Neural crest cell (in vitro differentiated cells): ENCODE data around the gene MRPL47. TPM values are rescaled to one million over a fixed set of nuclear protein-coding genes. Genes with fewer than 3 reads are reported as not detected.

Source experiments
- DNase-seq: peaks from one replicate; pipeline ENCODE4 v3.0.0; 2021; ENCODE audit warnings: low read depth, mixed read lengths, low spot score
- H3K27ac Mint-ChIP-seq: one replicate; pipeline ENCODE4 v1.8.0; 2021; ENCODE audit warnings: mild to moderate bottlenecking, mixed read lengths; ENCODE audit not compliant: unreplicated experiment
- H3K27me3 Mint-ChIP-seq: 2 replicates; pipeline ENCODE4 v1.8.0; 2021; ENCODE audit warnings: low read depth, mild to moderate bottlenecking, mixed read lengths
- H3K36me3 Mint-ChIP-seq: 2 replicates; pipeline ENCODE4 v1.8.0; 2021; ENCODE audit warnings: low read depth, mild to moderate bottlenecking, mixed read lengths
- H3K4me1 Mint-ChIP-seq: 2 replicates; pipeline ENCODE4 v1.8.0; 2021; ENCODE audit warnings: mixed read lengths
- H3K4me3 Mint-ChIP-seq: one replicate; pipeline ENCODE4 v1.8.0; 2021; ENCODE audit warnings: mild to moderate bottlenecking, mixed read lengths
- H3K9me3 Mint-ChIP-seq: 2 replicates; pipeline ENCODE4 v1.8.0; 2021; ENCODE audit warnings: mixed read lengths
- total RNA-seq: library from RNA; stranded (reverse); gene quantifications from 2 replicates; pipeline ENCODE4 v1.2.1, GENCODE V29; 2021
- TF ChIP-seq, protein P1 (sequence below): fragments of 200-600 bp; sonication (generic); conservative IDR thresholded peaks from 2 replicates; pipeline ENCODE4 v1.5.0; 2021; ENCODE audit warnings: antibody characterized with exemption, mild to moderate bottlenecking

Gene MRPL47
- total RNA-seq, 1 donor from 2014 or later: 59.6 TPM

GRCh38 chr3:179580992-179581391, 23.4 kb downstream of the MRPL47 start:
- peaks cover 2% of the 10 kb centered on the region for H3K36me3 Mint-ChIP-seq

GRCh38 chr3:179565496-179565895, 38.9 kb downstream of the MRPL47 start:
- TF ChIP-seq, protein P1, sequence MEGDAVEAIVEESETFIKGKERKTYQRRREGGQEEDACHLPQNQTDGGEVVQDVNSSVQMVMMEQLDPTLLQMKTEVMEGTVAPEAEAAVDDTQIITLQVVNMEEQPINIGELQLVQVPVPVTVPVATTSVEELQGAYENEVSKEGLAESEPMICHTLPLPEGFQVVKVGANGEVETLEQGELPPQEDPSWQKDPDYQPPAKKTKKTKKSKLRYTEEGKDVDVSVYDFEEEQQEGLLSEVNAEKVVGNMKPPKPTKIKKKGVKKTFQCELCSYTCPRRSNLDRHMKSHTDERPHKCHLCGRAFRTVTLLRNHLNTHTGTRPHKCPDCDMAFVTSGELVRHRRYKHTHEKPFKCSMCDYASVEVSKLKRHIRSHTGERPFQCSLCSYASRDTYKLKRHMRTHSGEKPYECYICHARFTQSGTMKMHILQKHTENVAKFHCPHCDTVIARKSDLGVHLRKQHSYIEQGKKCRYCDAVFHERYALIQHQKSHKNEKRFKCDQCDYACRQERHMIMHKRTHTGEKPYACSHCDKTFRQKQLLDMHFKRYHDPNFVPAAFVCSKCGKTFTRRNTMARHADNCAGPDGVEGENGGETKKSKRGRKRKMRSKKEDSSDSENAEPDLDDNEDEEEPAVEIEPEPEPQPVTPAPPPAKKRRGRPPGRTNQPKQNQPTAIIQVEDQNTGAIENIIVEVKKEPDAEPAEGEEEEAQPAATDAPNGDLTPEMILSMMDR: no peak
- DNase-seq: no peak
- no peaks in the 10 kb centered on the region for H3K27me3 Mint-ChIP-seq
- peaks cover 29% of the 10 kb centered on the region for H3K4me1 Mint-ChIP-seq
- H3K36me3 Mint-ChIP-seq: peaks cover 3% of the 10 kb centered on the region
- H3K27ac Mint-ChIP-seq: no peak overlapping the region
- H3K9me3 Mint-ChIP-seq: no peaks in the 10 kb centered on the region
- H3K4me3 Mint-ChIP-seq: peak overlapping the region; percentile 2

More at GRCh38 chr3:179580992-179581391, 23.4 kb downstream of the MRPL47 start:
- H3K4me1 Mint-ChIP-seq: no peaks in the 10 kb centered on the region
- no peaks in the 10 kb centered on the region for H3K27me3 Mint-ChIP-seq
- H3K9me3 Mint-ChIP-seq: no peaks in the 10 kb centered on the region
- no peak overlapping the region for H3K4me3 Mint-ChIP-seq
- DNase-seq: no peak
- TF ChIP-seq, protein P1: no peak
- H3K27ac Mint-ChIP-seq: no peak overlapping the region

DNA sequence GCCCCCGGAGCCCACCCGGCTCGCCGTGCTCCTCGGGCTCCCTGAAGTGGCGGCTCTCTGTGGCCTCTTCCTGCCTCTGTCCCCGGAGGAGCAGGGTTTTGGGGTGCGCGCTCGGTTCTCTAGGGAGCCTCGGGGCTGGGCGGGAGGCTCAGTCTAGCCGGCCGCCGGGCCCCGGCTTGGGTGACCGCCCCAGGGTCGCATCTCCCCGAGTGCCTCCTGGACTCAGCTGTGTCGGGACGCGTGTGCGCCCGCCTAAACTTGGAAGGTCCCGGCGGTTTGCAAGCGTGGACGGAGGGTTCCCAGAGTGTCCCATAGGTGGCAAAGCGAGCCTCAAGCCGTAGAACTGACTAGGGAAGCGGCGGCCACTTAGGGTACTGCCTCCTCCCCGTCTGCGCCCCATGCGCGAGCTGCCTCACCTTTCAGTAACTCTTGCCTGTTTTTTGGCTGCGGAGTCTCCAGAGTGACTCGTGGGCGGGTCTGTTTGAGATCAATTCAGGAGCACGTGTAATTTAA, 41.1 kb downstream of the MRPL47 start:
- TF ChIP-seq, protein P1: peak; percentile 65
- H3K4me1 Mint-ChIP-seq: peaks cover 25% of the 10 kb centered on the region

GRCh38 chr3:179562591-179563270, 41.7 kb downstream of the MRPL47 start, which contains the start of gene ACTL6A:
ACTL6A (plus strand) TSS chr3:179562926; CDS start chr3:179563093, 167 bp downstream.
- H3K4me1 Mint-ChIP-seq: peaks cover 25% of the 10 kb centered on the region
- TF ChIP-seq, protein P1: no peak

More for the DNA sequence above, 41.1 kb downstream of the MRPL47 start:
- DNase-seq: peak; percentile 51
- peak overlapping the region; percentile 98 for H3K4me3 Mint-ChIP-seq
- no peaks in the 10 kb centered on the region for H3K27me3 Mint-ChIP-seq
- H3K36me3 Mint-ChIP-seq: no peaks in the 10 kb centered on the region
- H3K9me3 Mint-ChIP-seq: no peaks in the 10 kb centered on the region
- peak overlapping the region; percentile 95 for H3K27ac Mint-ChIP-seq

DNA sequence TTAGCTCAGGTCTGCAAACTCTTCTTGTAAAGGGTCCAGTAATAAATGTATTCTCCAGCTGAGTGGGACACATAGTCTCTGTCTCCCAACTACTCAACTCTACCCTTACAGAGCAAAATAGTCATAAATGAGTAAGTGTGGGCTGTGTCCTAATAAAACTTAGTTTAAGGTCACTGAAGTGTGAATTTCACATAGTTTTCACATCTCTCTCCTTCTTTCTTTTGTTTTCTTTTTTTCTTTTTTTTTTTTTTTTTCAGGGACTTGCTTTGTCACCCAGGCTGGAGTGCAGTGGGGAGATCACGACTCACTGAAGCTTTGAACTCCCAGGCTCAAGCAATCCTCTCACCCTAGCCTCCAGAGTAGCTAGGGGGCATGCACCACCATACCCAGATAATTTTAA, 43.6 kb downstream of the MRPL47 start:
- no peaks in the 10 kb centered on the region for H3K9me3 Mint-ChIP-seq
- peaks cover 30% of the 10 kb centered on the region for H3K4me1 Mint-ChIP-seq

More at GRCh38 chr3:179562591-179563270, 41.7 kb downstream of the MRPL47 start, which contains the start of gene ACTL6A:
- peak; percentile 99 for DNase-seq
- no peaks in the 10 kb centered on the region for H3K36me3 Mint-ChIP-seq
- H3K27ac Mint-ChIP-seq: peak within 1 kb of the TSS; percentile 100
- peak within 1 kb of the TSS; percentile 98 for H3K4me3 Mint-ChIP-seq
- no peaks in the 10 kb centered on the region for H3K27me3 Mint-ChIP-seq
- H3K9me3 Mint-ChIP-seq: no peaks in the 10 kb centered on the region

More for the DNA sequence above, 43.6 kb downstream of the MRPL47 start:
- H3K27me3 Mint-ChIP-seq: no peaks in the 10 kb centered on the region
- H3K27ac Mint-ChIP-seq: no peak overlapping the region
- TF ChIP-seq, protein P1: no peak
- no peak for DNase-seq
- H3K4me3 Mint-ChIP-seq: peak overlapping the region; percentile 34
- H3K36me3 Mint-ChIP-seq: no peaks in the 10 kb centered on the region
